AG04450 (cell line): ENCODE measurements around the gene LRTM2. TPM values are rescaled to one million over a fixed set of nuclear protein-coding genes. Genes with fewer than 3 reads are reported as not detected.

Experiments
- CTCF ChIA-PET: fragments of 300-600, 350-600 bp; formaldehyde crosslinking; extraction: SDS; loops from one replicate; lab custom pipeline; 2022; ENCODE audit warnings: antibody characterized with exemption, inconsistent platforms; lab: Charles Lee
- POLR2A ChIA-PET: fragments of 350-600 bp; formaldehyde crosslinking; extraction: SDS; loops from one replicate; lab custom pipeline; 2021; ENCODE audit warnings: antibody characterized with exemption, inconsistent platforms; lab: Yijun Ruan, JAX
- DNase-seq: peaks from one replicate; pipeline ENCODE4 v3.0.0-alpha.2; 2011; ENCODE audit warnings: low read depth, low spot score
- H3K27ac ChIP-seq: one replicate; pipeline ENCODE4 v1.5.1; 2012; ENCODE audit warnings: low read depth, low read length, control low read depth
- H3K27me3 ChIP-seq: one replicate; pipeline ENCODE4 v1.6.0; 2012; ENCODE audit warnings: low read length; ENCODE audit not compliant: control insufficient read depth, insufficient read depth
- H3K4me3 ChIP-seq: 2 replicates; pipeline ENCODE4 v1.5.1; 2011; ENCODE audit warnings: mild to moderate bottlenecking, low read depth, low read length, control low read depth
- H3K9me3 ChIP-seq: 2 replicates; pipeline ENCODE4 v1.5.1; 2012; ENCODE audit warnings: low read length; ENCODE audit not compliant: control insufficient read depth, insufficient read depth
- polyA plus RNA-seq: library from polyadenylated mRNA; depleted of rRNA; stranded (reverse); fragments of >200 nt; gene quantifications from 2 replicates; pipeline ENCODE4 v1.2.3, GENCODE V29; 2011
- TF ChIP-seq, protein P1 (sequence below): IDR thresholded peaks from 2 replicates; pipeline ENCODE4 v1.5.1; 2011; ENCODE audit warnings: low read depth, low read length, control low read depth, inconsistent platforms

LRTM2 gene
- polyA plus RNA-seq, 1 experiment: not detected

DNA sequence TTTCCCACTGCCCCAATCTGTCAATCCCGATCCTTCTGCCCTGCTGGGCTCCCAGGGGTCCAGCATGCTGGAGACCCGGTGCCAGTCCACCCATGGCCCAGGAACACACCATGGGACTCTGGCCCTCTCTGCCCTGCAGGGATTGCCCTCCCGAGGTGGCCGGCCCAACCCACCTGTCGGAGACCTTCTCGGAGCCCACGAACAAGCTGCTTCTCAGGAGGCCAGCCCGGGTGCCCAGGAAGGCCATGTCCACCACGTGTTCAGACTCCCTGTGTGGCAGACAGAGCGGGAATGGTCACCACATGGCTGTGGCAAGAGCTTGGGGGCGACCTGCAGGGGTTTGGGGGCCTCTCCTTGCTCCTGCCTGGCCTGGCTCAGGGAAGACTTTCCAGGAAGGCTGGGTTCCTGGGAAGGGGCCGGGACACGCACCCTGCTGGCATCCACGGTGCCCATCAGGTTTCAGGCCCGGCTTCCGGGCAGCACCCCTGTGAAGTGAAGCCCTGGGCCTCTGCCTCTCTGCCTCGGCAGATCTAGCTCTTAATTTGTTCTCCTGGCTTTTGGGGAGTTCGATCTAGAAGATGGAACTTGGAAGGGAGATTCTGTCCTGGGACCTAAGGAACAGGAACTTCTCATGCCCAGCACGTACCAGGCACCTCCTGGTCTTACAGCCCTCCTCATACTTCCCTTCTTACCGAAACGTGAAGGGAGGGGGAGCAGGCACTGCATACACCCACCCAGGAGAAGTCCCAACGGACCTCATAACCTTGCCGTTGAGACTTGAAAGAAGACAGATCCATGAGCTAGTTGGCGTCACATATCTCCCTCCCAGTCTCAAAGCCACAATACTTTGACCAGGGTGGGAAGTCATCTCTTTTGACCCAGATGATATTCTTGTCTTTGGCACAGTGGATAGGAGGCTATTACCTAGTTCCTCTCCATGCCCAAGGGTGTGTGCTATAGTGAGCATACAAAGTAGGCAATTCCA, 26.3 kb downstream of the LRTM2 start:
- H3K9me3 ChIP-seq: no peaks in the 10 kb centered on the region
- no peak for DNase-seq
- TF ChIP-seq, protein P1, sequence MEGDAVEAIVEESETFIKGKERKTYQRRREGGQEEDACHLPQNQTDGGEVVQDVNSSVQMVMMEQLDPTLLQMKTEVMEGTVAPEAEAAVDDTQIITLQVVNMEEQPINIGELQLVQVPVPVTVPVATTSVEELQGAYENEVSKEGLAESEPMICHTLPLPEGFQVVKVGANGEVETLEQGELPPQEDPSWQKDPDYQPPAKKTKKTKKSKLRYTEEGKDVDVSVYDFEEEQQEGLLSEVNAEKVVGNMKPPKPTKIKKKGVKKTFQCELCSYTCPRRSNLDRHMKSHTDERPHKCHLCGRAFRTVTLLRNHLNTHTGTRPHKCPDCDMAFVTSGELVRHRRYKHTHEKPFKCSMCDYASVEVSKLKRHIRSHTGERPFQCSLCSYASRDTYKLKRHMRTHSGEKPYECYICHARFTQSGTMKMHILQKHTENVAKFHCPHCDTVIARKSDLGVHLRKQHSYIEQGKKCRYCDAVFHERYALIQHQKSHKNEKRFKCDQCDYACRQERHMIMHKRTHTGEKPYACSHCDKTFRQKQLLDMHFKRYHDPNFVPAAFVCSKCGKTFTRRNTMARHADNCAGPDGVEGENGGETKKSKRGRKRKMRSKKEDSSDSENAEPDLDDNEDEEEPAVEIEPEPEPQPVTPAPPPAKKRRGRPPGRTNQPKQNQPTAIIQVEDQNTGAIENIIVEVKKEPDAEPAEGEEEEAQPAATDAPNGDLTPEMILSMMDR: no peak
- H3K27me3 ChIP-seq: peaks cover 59% of the 10 kb centered on the region
- CTCF ChIA-PET: interaction anchor here (1.1 kb wide), 1 partner anchor 93 kb away, joined by 3 read pairs; no protein-coding TSS in a partner anchor
- H3K27ac ChIP-seq: no peak overlapping the region
- POLR2A ChIA-PET: no interaction called here
- no peak overlapping the region for H3K4me3 ChIP-seq

DNA sequence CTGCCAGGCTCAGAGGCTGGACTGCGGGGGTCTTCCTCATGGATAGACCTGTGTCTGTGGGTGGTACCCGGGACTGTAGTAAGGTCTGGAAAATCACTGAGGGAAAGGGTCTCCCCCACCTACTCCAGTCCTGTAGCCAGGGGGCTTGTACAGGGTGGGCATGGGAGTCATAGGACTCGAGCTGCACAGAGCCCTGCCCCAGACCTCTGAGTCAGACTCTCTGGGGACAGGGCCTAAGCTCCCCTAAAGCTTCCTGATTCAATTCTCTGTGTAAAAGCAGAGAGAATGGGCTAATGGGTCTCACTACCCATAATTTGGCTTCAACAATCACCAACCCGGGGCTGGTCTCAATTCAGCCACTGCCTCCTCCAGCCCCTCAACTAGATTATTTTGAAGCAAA, 27.0 kb downstream of the LRTM2 start:
- TF ChIP-seq, protein P1: no peak
- ChIA-PET POLR2A (no interaction called here), CTCF (no interaction called here)
- no peak for DNase-seq
- no peaks in the 10 kb centered on the region for H3K9me3 ChIP-seq
- peaks cover 54% of the 10 kb centered on the region for H3K27me3 ChIP-seq
- H3K27ac ChIP-seq: no peak overlapping the region
- no peak overlapping the region for H3K4me3 ChIP-seq

DNA sequence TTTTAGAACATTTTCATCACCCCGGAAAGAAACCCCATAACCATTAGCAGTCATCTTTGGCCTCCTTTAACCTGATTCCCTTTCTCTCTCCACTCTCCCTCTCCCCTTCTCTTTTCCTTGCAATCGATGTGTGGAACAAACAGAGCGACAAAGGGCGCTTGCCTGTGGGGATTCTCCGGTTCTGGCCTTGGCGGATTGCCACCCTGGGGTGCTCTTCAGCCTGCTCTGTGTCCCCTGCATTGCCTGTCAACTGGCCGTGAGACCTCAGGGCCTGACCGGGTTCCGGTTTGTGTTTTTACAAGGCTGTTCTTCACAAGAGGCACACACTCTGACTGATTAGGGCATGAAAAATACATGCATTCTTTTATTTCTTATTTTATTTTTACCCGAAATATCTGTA, 27.8 kb downstream of the LRTM2 start:
- no peak overlapping the region for H3K4me3 ChIP-seq
- POLR2A ChIA-PET: no interaction called here
- TF ChIP-seq, protein P1: no peak
- CTCF ChIA-PET: no interaction called here
- no peak overlapping the region for H3K27ac ChIP-seq
- H3K27me3 ChIP-seq: peaks cover 48% of the 10 kb centered on the region
- no peaks in the 10 kb centered on the region for H3K9me3 ChIP-seq
- DNase-seq: no peak

DNA sequence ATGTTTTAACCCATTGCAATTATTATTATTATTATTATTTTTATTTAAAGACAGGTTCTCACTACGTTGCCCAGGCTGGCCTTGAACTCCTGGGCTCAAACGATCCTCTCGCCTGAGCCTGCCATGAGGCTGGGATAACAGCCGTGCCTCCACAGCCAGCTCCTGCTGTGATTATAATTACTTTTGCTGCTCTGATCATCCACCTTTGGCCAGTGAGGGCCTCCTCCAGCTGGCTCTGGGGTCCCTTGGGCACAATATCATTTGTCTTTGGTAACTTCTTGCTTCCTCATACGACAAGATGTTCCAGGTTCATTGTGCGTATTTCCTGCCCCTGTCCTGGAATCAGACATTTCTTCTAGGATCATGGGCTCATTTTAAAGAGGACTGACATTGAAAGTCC, 28.4 kb downstream of the LRTM2 start:
- TF ChIP-seq, protein P1: no peak
- H3K9me3 ChIP-seq: peaks cover 2% of the 10 kb centered on the region
- no peak overlapping the region for H3K27ac ChIP-seq
- CTCF ChIA-PET: no interaction called here
- H3K4me3 ChIP-seq: no peak overlapping the region
- DNase-seq: no peak
- POLR2A ChIA-PET: no interaction called here
- peaks cover 42% of the 10 kb centered on the region for H3K27me3 ChIP-seq

DNA sequence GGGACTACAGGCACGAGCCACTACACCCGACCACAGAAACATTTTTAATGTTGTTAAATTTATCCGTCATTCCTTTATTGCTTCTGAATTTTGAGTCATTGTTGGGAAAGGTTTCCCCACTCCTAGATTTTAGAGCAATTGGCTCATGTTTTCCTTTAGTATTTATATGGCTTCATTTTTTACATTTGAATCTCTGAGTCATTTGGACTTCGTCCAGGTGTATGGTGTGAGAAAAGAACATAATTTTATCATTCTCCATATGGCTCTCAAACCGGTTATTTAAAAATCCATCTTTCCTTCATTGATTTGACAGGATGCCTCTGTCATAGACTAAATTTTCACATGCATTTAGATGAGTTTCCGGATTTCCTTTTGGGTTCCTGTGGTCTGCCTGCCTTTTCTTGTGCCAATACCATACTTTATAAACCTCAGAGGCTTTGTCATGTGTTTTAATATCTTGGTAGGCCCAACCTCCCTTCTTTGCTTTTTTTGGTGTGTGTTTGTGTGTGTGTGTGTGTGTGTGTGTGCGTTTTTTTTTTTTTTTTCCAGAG, 30.9 kb downstream of the LRTM2 start:
- no peak overlapping the region for H3K4me3 ChIP-seq
- ChIA-PET CTCF (no interaction called here), POLR2A (no interaction called here)
- no peak overlapping the region for H3K27ac ChIP-seq
- H3K27me3 ChIP-seq: peaks cover 26% of the 10 kb centered on the region
- DNase-seq: peak; percentile 8
- TF ChIP-seq, protein P1: no peak
- H3K9me3 ChIP-seq: peaks cover 20% of the 10 kb centered on the region
